Measurements from ENCODE around the gene LCE7A. TPM values are rescaled to one million over a fixed set of nuclear protein-coding genes. Genes with fewer than 3 reads are reported as not detected.

The LCE7A gene
- total and polyA plus RNA-seq, 2 donors (not counting 3 experiments of a cell fraction or from before 2014, with no cell fraction given) = not detected

GRCh38 chr1:152880907-152881306 lies 21.1 kb downstream of the LCE7A start:
- Histone ChIP-seq H3K27ac (ENCODE audit: insufficient read depth, low read depth, low read length) (no peak overlapping the region), H3K9me3 (replicated peaks; ENCODE audit: control insufficient read depth, insufficient read depth, low read length) (no peaks in the 10 kb centered on the region), H3K9me1 (replicated peaks; ENCODE audit: control insufficient read depth, extremely low read depth, insufficient read depth, low read length) (no peaks in the 10 kb centered on the region), H3K4me1 (ENCODE audit: control insufficient read depth, extremely low read depth, insufficient read depth, low read length) (no peaks in the 10 kb centered on the region), H3K79me2 (ENCODE audit: control insufficient read depth, insufficient read depth, low read length) (no peaks in the 10 kb centered on the region), H3K27me3 (ENCODE audit: control insufficient read depth in 2 of 2, insufficient read depth in 2 of 2, low read length in 2 of 2) (no peaks in the 10 kb centered on the region), H3K9ac (replicated peaks; ENCODE audit: extremely low read depth, insufficient read depth, low read length) (no peak overlapping the region), H2AFZ (ENCODE audit: low read depth, low read length) (no peak overlapping the region), H3K4me2 (ENCODE audit: insufficient read depth, low read length) (no peak overlapping the region), H3K36me3 (ENCODE audit: control insufficient read depth in 2 of 2, extremely low read depth in 1 of 2, insufficient read depth in 2 of 2, low read length in 2 of 2) (no peaks in the 10 kb centered on the region), H4K20me1 (replicated peaks; ENCODE audit: control insufficient read depth, extremely low read depth, insufficient read depth, low read length) (no peaks in the 10 kb centered on the region), H3K4me3 (replicated peaks in 1 of 3; ENCODE audit: insufficient read depth in 1 of 3, low read depth in 1 of 3, low read length in 3 of 3) (no peak overlapping the region)
- FAIRE-seq (no peak), DNase-seq (ENCODE audit: low read depth, low spot score) (no peak)
- TF ChIP-seq POLR2AphosphoS5 (IDR thresholded peaks at IDR 0.05; ENCODE audit: insufficient read depth, low read depth, low read length) (no peak), MAX (IDR thresholded peaks at IDR 0.05; ENCODE audit: insufficient read depth, insufficient read length) (no peak), CTCF (IDR thresholded peaks at IDR 0.05; ENCODE audit: extremely low read depth in 1 of 2, insufficient read depth in 1 of 2, low read depth in 1 of 2, low read length in 2 of 2) (no peak), POLR2A (IDR thresholded peaks at IDR 0.05; ENCODE audit: low read depth, low read length) (no peak), JUN (IDR thresholded peaks at IDR 0.05; ENCODE audit: borderline replicate concordance, insufficient read depth, insufficient read length, low read depth) (no peak), FOS (IDR thresholded peaks at IDR 0.05; ENCODE audit: borderline replicate concordance, insufficient read depth, low read length) (no peak), GATA2 (IDR thresholded peaks at IDR 0.05; ENCODE audit: insufficient read depth, insufficient read length, low read depth, low read length) (no peak), MYC (IDR thresholded peaks at IDR 0.05; ENCODE audit: low read depth, low read length) (no peak), EZH2 (IDR thresholded peaks at IDR 0.05; ENCODE audit: borderline replicate concordance, low read depth, low read length, severe bottlenecking) (no peak)
- ChIA-PET CTCF (no interaction called here), POLR2A (no interaction called here)
- no TSS peak for BruUV-seq (replicated peaks)
- dilution Hi-C loops (cut with MboI; ENCODE audit: extremely low pct_ligation_motif_present, low sequenced_read_pairs) (no loop called here), intact Hi-C loops (cut with micrococcal nuclease) (no loop called here)
